HCT116 (cell line): ENCODE data around the gene POLR3C. TPM values are rescaled to one million over a fixed set of nuclear protein-coding genes. Genes with fewer than 3 reads are reported as not detected.

Experiments used
- ATAC-seq: fragments of 200-7000 bp; cut with Tn5 transposase; 2 replicates; pipeline ENCODE4 v1.9.1; 2020; ENCODE audit warnings: mild to moderate bottlenecking, moderate library complexity
- BruUV-seq: library from RNA; stranded (reverse); fragments of 400-500 nt; replicated peaks from 2 replicates; lab custom pipeline; 2021; lab: Mats Ljungman, UMichigan
- CTCF ChIA-PET: fragments of 300-600 bp; sonication (Branson Sonifier 250); formaldehyde crosslinking; loops from one replicate; lab custom pipeline; 2021; ENCODE audit warnings: antibody characterized with exemption; lab: Charles Lee
- POLR2A ChIA-PET: fragments of 300-600, 350-600 bp; sonication (Branson Sonifier 250); formaldehyde crosslinking; loops from one replicate; lab custom pipeline; 2021; ENCODE audit warnings: antibody characterized with exemption; lab: Charles Lee
- RAD21 ChIA-PET, 2 experiments: fragments of 300-600 bp; sonication (Branson Sonifier 250); formaldehyde crosslinking; loops; one replicate each; lab custom pipeline; 2023; ENCODE audit warnings: low total read pairs in 2 of 2; ENCODE audit not compliant: uncharacterized antibody in 2 of 2, unreplicated experiment in 2 of 2, low non-redundant PET in 1 of 2; lab: Charles Lee
- DNase-seq: peaks from one replicate; pipeline ENCODE4 v3.0.0-alpha.2; 2010; ENCODE audit warnings: low read depth, low spot score
- H2AFZ ChIP-seq: fragments of 200-600 bp; shearing (Covaris generic), sonication (generic); 2 replicates; pipeline ENCODE4 v1.6.1; 2017; ENCODE audit warnings: low read depth, mixed run types, mixed read lengths, antibody characterized with exemption, low read length; ENCODE audit not compliant: poor library complexity, severe bottlenecking
- H3K27ac ChIP-seq: 2 replicates; pipeline ENCODE4 v1.5.1; 2012; ENCODE audit warnings: low read depth, low read length
- H3K27me3 ChIP-seq: fragments of 200-600 bp; sonication (generic); 2 replicates; pipeline ENCODE4 v1.6.1; 2016; ENCODE audit warnings: mixed run types, low read length, mixed read lengths; ENCODE audit not compliant: insufficient read depth
- H3K36me3 ChIP-seq, 2 experiments: fragments of 200-500 bp in 1 of 2; fragments of 200-600 bp in 1 of 2; sonication (Bioruptor generic) in 1 of 2; sonication (generic) in 1 of 2; 2 replicates each; pipeline versions ENCODE4 v1.5.1 to v1.6.1; 2014 to 2016; ENCODE audit warnings: low read length in 2 of 2, inconsistent platforms in 1 of 2, mixed read lengths in 1 of 2, mixed run types in 1 of 2; ENCODE audit not compliant: insufficient read depth in 2 of 2, control insufficient read depth in 1 of 2
- H3K4me1 ChIP-seq, 2 experiments: fragments of 200-600 bp in 1 of 2; sonication (generic) in 1 of 2; 2 replicates each; pipeline versions ENCODE4 v1.5.1 to v1.6.1; 2012 to 2017; ENCODE audit warnings: low read length in 2 of 2, inconsistent platforms in 1 of 2, mild to moderate bottlenecking in 1 of 2, mixed read lengths in 1 of 2, mixed run types in 1 of 2, moderate library complexity in 1 of 2; ENCODE audit not compliant: insufficient read depth in 2 of 2, control insufficient read depth in 1 of 2
- H3K4me2 ChIP-seq: fragments of 200-600 bp; sonication (generic); 2 replicates; pipeline ENCODE4 v1.6.1; 2017; ENCODE audit warnings: mixed run types, low read length, mixed read lengths
- H3K4me3 ChIP-seq, 2 experiments: fragments of 200-600 bp in 1 of 2; sonication (generic) in 1 of 2; replicated peaks in 1 of 2; 2 replicates each; pipeline ENCODE4 v1.5.1; 2011 to 2016; ENCODE audit warnings: low read length in 2 of 2, control low read depth in 1 of 2, low read depth in 1 of 2, mild to moderate bottlenecking in 1 of 2, mixed read lengths in 1 of 2, mixed run types in 1 of 2
- H3K79me2 ChIP-seq: fragments of 200-600 bp; sonication (generic); 2 replicates; pipeline ENCODE4 v1.6.1; 2017; ENCODE audit warnings: mild to moderate bottlenecking, mixed run types, low read length, moderate library complexity, mixed read lengths; ENCODE audit not compliant: insufficient read depth
- H3K9ac ChIP-seq: fragments of 200-600 bp; sonication (generic); 2 replicates; pipeline ENCODE4 v1.6.1; 2016; ENCODE audit warnings: low read length, mixed read lengths
- H3K9me2 ChIP-seq: fragments of 200-600 bp; sonication (generic), shearing (Covaris generic); 2 replicates; pipeline ENCODE4 v1.6.1; 2017; ENCODE audit warnings: mixed run types, mild to moderate bottlenecking, moderate library complexity; ENCODE audit not compliant: insufficient read depth
- H3K9me3 ChIP-seq, 2 experiments: fragments of 200-500 bp in 1 of 2; fragments of 200-600 bp in 1 of 2; sonication (Bioruptor generic) in 1 of 2; sonication (generic) in 1 of 2; 2 replicates each; pipeline ENCODE4 v1.6.1; 2014 to 2017; ENCODE audit warnings: low read length in 2 of 2, mixed read lengths in 2 of 2, inconsistent platforms in 1 of 2, low read depth in 1 of 2, mild to moderate bottlenecking in 1 of 2, mixed run types in 1 of 2, moderate library complexity in 1 of 2; ENCODE audit not compliant: control insufficient read depth in 1 of 2, insufficient read depth in 1 of 2
- H4K20me1 ChIP-seq: fragments of 200-600 bp; sonication (generic), shearing (Covaris generic); 2 replicates; pipeline ENCODE4 v1.6.1; 2017; ENCODE audit warnings: mixed run types, mild to moderate bottlenecking, moderate library complexity; ENCODE audit not compliant: insufficient read depth
- CBX3 ChIP-seq: IDR thresholded peaks from 2 replicates; pipeline ENCODE4 v1.6.1; 2012; ENCODE audit warnings: low read depth
- EGR1 ChIP-seq: IDR thresholded peaks from 2 replicates; pipeline ENCODE4 v1.6.1; 2012; ENCODE audit warnings: low read depth
- ELF1 ChIP-seq: IDR thresholded peaks from 2 replicates; pipeline ENCODE4 v1.6.1; 2012; ENCODE audit warnings: low read depth, borderline replicate concordance
- EZH2phosphoT487 ChIP-seq: fragments of 200-600 bp; IDR thresholded peaks from 2 replicates; pipeline ENCODE4 v1.6.1; 2018; ENCODE audit warnings: antibody characterized with exemption, borderline replicate concordance
- POLR2A ChIP-seq: IDR thresholded peaks from 2 replicates; pipeline ENCODE4 v1.7.0; 2011; ENCODE audit warnings: borderline replicate concordance; ENCODE audit not compliant: insufficient read depth, insufficient read length; ENCODE audit errors: extremely low read depth
- RAD21 ChIP-seq: IDR thresholded peaks from 2 replicates; pipeline ENCODE4 v1.6.1; 2012; ENCODE audit warnings: low read depth, mild to moderate bottlenecking
- SIN3A ChIP-seq: IDR thresholded peaks from 2 replicates; pipeline ENCODE4 v1.6.1; 2012; ENCODE audit warnings: low read depth
- SRF ChIP-seq: IDR thresholded peaks from 2 replicates; pipeline ENCODE4 v1.6.1; 2012; ENCODE audit warnings: low read depth
- TCF7L2 ChIP-seq: IDR thresholded peaks from 2 replicates; pipeline ENCODE4 v1.7.0; 2011; ENCODE audit warnings: borderline replicate concordance, inconsistent platforms; ENCODE audit not compliant: insufficient read depth, insufficient read length; ENCODE audit errors: extremely low read depth
- intact Hi-C: fragments of 100-400 bp; cut with micrococcal nuclease; formaldehyde crosslinking; loops from 2 replicates; pipeline ENCODE4 v1.10.0; 2022
- total RNA-seq: library from RNA; stranded (reverse); gene quantifications from one replicate; pipeline ENCODE4 v1.2.1, GENCODE V29; 2021; ENCODE audit not compliant: unreplicated experiment
- TF ChIP-seq, protein P1 (sequence below): IDR thresholded peaks from 2 replicates; pipeline ENCODE4 v1.6.1; 2012
- TF ChIP-seq, protein P2 (sequence below), 3 experiments: fragments of 200-600 bp in 1 of 3; sonication (generic) in 1 of 3; IDR thresholded peaks in 2 of 3; conservative IDR thresholded peaks in 1 of 3; 2 replicates each; pipeline ENCODE4 v1.5.1; 2012 to 2017; ENCODE audit warnings: low read depth in 2 of 3, low read length in 2 of 3, antibody characterized with exemption in 1 of 3, borderline replicate concordance in 1 of 3, control low read depth in 1 of 3, mild to moderate bottlenecking in 1 of 3, mixed read lengths in 1 of 3, mixed run types in 1 of 3, moderate library complexity in 1 of 3; ENCODE audit not compliant: insufficient read depth in 1 of 3

POLR3C gene
- total RNA-seq, 1 experiment from 2014 or later, result 25.4 TPM

GRCh38 chr1:145886390-145886789, 62.4 kb downstream of the POLR3C start:
- BruUV-seq, result no TSS peak
- no peak for TF ChIP-seq RAD21
- no peak for TF ChIP-seq EGR1
- TF ChIP-seq ELF1, result no peak
- TF ChIP-seq POLR2A, result no peak
- TF ChIP-seq CBX3, result no peak
- TF ChIP-seq EZH2phosphoT487, result no peak
- TF ChIP-seq, protein P1, sequence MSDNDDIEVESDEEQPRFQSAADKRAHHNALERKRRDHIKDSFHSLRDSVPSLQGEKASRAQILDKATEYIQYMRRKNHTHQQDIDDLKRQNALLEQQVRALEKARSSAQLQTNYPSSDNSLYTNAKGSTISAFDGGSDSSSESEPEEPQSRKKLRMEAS, result no peak
- no peak for TF ChIP-seq SIN3A
- no peak for TF ChIP-seq TCF7L2
- TF ChIP-seq, protein P2, sequence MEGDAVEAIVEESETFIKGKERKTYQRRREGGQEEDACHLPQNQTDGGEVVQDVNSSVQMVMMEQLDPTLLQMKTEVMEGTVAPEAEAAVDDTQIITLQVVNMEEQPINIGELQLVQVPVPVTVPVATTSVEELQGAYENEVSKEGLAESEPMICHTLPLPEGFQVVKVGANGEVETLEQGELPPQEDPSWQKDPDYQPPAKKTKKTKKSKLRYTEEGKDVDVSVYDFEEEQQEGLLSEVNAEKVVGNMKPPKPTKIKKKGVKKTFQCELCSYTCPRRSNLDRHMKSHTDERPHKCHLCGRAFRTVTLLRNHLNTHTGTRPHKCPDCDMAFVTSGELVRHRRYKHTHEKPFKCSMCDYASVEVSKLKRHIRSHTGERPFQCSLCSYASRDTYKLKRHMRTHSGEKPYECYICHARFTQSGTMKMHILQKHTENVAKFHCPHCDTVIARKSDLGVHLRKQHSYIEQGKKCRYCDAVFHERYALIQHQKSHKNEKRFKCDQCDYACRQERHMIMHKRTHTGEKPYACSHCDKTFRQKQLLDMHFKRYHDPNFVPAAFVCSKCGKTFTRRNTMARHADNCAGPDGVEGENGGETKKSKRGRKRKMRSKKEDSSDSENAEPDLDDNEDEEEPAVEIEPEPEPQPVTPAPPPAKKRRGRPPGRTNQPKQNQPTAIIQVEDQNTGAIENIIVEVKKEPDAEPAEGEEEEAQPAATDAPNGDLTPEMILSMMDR (IDR thresholded peaks at IDR 0.05 in 2 of 3, conservative IDR thresholded peaks at IDR 0.05 in 1 of 3; ENCODE audit: borderline replicate concordance in 1 of 3, insufficient read depth in 1 of 3, low read depth in 2 of 3, low read length in 2 of 3), result no peak
- no peak for TF ChIP-seq SRF
- H3K4me3 ChIP-seq, result peak overlapping the region in 1 of 2 experiments; percentile 46; a peak in 1 of 4 replicates
- CTCF ChIA-PET, result no interaction called here
- H3K9ac ChIP-seq, result no peak overlapping the region
- no peak overlapping the region for H3K27ac ChIP-seq
- no peaks in the 10 kb centered on the region for H3K36me3 ChIP-seq
- RAD21 ChIA-PET, result no interaction called here
- H3K4me2 ChIP-seq, result peak overlapping the region; percentile 72
- H3K4me1 ChIP-seq, result peaks cover 12 to 28% of the 10 kb centered on the region in 2 experiments
- no peaks in the 10 kb centered on the region for H3K9me2 ChIP-seq
- peak overlapping the region; percentile 84 for H2AFZ ChIP-seq
- POLR2A ChIA-PET, result interaction anchor here (1.4 kb wide), 1 partner anchor 41 kb away, joined by 3 read pairs; the partner anchor contains the start of gene RBM8A
- H3K9me3 ChIP-seq, result no peaks in the 10 kb centered on the region
- DNase-seq, result no peak
- H3K27me3 ChIP-seq, result peaks cover 7% of the 10 kb centered on the region; the same call in 1 of the 2 replicates
- no peaks in the 10 kb centered on the region for H3K79me2 ChIP-seq
- ATAC-seq, result peak; percentile 8; the same call in 1 of the 2 replicates
- intact Hi-C loops, result no loop called here
- no peaks in the 10 kb centered on the region for H4K20me1 ChIP-seq
